Measurements from ENCODE around the gene HOXB2.

DNA sequence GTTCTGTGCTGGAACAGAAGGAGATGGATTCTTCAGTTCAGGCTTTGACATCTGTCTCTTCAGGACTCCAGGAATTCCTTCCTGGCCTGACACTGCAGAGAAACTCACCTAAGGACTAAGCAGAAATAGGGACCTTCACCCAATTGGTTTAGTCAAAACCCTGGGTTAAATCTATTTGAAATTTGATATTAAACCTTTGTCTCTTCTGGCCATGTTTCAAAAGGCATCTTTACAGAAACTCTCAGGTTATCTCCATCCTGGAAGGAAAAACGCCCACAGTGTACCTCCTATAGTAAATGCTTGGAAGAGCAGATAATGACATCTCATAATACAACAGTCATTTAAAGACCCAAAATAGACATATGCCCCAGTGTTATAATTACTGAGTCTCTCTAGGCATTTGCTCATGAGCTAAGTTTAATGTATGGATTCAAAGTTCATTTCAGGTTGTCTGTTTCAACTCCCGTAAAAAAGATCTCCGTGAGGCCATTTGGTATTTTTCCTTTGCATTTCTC is 38.9 kb upstream of the HOXB2 start:
- TF ChIP-seq, protein P1, sequence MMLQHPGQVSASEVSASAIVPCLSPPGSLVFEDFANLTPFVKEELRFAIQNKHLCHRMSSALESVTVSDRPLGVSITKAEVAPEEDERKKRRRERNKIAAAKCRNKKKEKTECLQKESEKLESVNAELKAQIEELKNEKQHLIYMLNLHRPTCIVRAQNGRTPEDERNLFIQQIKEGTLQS (IDR thresholded peaks at IDR 0.05; ENCODE audit: insufficient read depth, low read depth, low read length): no peak
- TF ChIP-seq POLR2AphosphoS5 (IDR thresholded peaks at IDR 0.05; ENCODE audit: low read depth, low read length): no peak
